ENCODE results near the gene HNMT. TPM values are rescaled to one million over a fixed set of nuclear protein-coding genes. Genes with fewer than 3 reads are reported as not detected.

HNMT gene
- total RNA-seq, 1 experiment from 2014 or later, result 4.1 TPM

DNA sequence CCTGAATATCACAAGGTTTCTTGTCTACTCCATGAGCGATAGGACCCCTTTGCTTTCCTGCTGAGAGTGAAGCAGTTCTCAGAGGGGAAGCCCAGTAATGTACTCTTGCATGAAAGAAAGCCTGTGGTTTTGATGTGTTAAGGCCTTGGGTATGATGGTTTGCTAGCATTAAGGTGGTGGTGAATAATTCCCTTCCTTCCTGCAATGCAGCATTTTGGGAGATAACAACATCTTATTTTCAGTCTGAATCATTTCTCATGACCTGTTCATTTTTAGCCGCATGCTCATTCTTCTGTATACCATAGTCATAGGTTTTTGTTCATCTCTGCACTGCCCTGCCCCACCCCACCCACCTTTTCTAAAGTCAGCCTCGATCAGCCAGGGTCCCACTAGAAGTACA, 66.2 kb downstream of the HNMT start:
- Histone ChIP-seq H3K4me3 (ENCODE audit: low read depth in 2 of 2, low read length in 2 of 2) (no peak overlapping the region), H3K27ac (ENCODE audit: low read length) (no peak overlapping the region), H3K9me3 (ENCODE audit: control insufficient read depth, insufficient read depth, low read depth, low read length) (no peaks in the 10 kb centered on the region), H3K27me3 (ENCODE audit: control insufficient read depth, insufficient read depth, low read length) (no peaks in the 10 kb centered on the region), H3K36me3 (ENCODE audit: control insufficient read depth, insufficient read depth, low read length) (no peaks in the 10 kb centered on the region), H3K4me1 (ENCODE audit: control insufficient read depth, insufficient read depth, low read length) (no peaks in the 10 kb centered on the region)
- ChIA-PET CTCF (no interaction called here), POLR2A (no interaction called here)
- TF ChIP-seq POLR2AphosphoS5 (IDR thresholded peaks at IDR 0.05; ENCODE audit: low read depth, low read length) (no peak), SIN3A (IDR thresholded peaks at IDR 0.05; ENCODE audit: borderline replicate concordance, insufficient read depth, low read depth, low read length) (no peak), TCF7L2 (IDR thresholded peaks at IDR 0.05; ENCODE audit: low read depth, low read length) (no peak)
- TF ChIP-seq, protein P1, sequence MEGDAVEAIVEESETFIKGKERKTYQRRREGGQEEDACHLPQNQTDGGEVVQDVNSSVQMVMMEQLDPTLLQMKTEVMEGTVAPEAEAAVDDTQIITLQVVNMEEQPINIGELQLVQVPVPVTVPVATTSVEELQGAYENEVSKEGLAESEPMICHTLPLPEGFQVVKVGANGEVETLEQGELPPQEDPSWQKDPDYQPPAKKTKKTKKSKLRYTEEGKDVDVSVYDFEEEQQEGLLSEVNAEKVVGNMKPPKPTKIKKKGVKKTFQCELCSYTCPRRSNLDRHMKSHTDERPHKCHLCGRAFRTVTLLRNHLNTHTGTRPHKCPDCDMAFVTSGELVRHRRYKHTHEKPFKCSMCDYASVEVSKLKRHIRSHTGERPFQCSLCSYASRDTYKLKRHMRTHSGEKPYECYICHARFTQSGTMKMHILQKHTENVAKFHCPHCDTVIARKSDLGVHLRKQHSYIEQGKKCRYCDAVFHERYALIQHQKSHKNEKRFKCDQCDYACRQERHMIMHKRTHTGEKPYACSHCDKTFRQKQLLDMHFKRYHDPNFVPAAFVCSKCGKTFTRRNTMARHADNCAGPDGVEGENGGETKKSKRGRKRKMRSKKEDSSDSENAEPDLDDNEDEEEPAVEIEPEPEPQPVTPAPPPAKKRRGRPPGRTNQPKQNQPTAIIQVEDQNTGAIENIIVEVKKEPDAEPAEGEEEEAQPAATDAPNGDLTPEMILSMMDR (IDR thresholded peaks at IDR 0.05), result no peak
- TF ChIP-seq, protein P2, sequence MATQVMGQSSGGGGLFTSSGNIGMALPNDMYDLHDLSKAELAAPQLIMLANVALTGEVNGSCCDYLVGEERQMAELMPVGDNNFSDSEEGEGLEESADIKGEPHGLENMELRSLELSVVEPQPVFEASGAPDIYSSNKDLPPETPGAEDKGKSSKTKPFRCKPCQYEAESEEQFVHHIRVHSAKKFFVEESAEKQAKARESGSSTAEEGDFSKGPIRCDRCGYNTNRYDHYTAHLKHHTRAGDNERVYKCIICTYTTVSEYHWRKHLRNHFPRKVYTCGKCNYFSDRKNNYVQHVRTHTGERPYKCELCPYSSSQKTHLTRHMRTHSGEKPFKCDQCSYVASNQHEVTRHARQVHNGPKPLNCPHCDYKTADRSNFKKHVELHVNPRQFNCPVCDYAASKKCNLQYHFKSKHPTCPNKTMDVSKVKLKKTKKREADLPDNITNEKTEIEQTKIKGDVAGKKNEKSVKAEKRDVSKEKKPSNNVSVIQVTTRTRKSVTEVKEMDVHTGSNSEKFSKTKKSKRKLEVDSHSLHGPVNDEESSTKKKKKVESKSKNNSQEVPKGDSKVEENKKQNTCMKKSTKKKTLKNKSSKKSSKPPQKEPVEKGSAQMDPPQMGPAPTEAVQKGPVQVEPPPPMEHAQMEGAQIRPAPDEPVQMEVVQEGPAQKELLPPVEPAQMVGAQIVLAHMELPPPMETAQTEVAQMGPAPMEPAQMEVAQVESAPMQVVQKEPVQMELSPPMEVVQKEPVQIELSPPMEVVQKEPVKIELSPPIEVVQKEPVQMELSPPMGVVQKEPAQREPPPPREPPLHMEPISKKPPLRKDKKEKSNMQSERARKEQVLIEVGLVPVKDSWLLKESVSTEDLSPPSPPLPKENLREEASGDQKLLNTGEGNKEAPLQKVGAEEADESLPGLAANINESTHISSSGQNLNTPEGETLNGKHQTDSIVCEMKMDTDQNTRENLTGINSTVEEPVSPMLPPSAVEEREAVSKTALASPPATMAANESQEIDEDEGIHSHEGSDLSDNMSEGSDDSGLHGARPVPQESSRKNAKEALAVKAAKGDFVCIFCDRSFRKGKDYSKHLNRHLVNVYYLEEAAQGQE (IDR thresholded peaks at IDR 0.05; ENCODE audit: insufficient read depth in 1 of 2, low read depth in 2 of 2, low read length in 1 of 2), result no peak
- DNase-seq (ENCODE audit: low read depth, low spot score), result no peak
- intact Hi-C loops (cut with micrococcal nuclease; ENCODE audit: unreplicated experiment) (no loop called here), in situ Hi-C loops (cut with HindIII; ENCODE audit: low pct_unique_long_range_greater_than_20kb, low sequenced_read_pairs) (no loop called here)
- BruUV-seq (replicated peaks), result no TSS peak
- no peak for ATAC-seq

DNA sequence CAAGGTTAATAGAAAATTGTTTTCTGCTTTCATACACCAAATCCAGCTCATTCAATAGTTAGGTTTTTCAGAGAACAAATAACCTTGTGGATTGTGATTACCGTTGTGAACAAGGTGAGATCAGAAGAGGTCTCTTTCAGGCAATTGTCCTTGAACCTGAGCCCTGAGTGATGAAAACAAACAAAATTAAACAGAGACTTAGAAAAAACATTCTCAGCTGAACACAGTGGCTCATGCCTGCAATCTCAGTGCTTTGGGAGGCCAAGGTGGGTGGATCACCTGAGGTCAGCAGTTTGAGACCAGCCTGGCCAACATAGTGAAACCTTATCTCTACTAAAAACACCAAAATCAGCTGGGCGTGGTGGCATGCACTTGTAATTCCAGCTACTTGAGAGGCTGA, 68.1 kb downstream of the HNMT start:
- ATAC-seq, result no peak
- CTCF ChIA-PET, result no interaction called here

More for the DNA sequence above, 68.1 kb downstream of the HNMT start:
- POLR2A ChIA-PET, result no interaction called here
- Histone ChIP-seq H3K4me1 (ENCODE audit: control insufficient read depth, insufficient read depth, low read length) (no peaks in the 10 kb centered on the region), H3K4me3 (ENCODE audit: low read depth in 2 of 2, low read length in 2 of 2) (no peak overlapping the region), H3K27ac (ENCODE audit: low read length) (no peak overlapping the region), H3K9me3 (ENCODE audit: control insufficient read depth, insufficient read depth, low read depth, low read length) (no peaks in the 10 kb centered on the region), H3K27me3 (ENCODE audit: control insufficient read depth, insufficient read depth, low read length) (no peaks in the 10 kb centered on the region), H3K36me3 (ENCODE audit: control insufficient read depth, insufficient read depth, low read length) (no peaks in the 10 kb centered on the region)
- in situ Hi-C loops (cut with HindIII; ENCODE audit: low pct_unique_long_range_greater_than_20kb, low sequenced_read_pairs), result no loop called here
- TF ChIP-seq, protein P1 (IDR thresholded peaks at IDR 0.05), result no peak
- TF ChIP-seq SIN3A (IDR thresholded peaks at IDR 0.05; ENCODE audit: borderline replicate concordance, insufficient read depth, low read depth, low read length) (no peak), POLR2AphosphoS5 (IDR thresholded peaks at IDR 0.05; ENCODE audit: low read depth, low read length) (no peak), TCF7L2 (IDR thresholded peaks at IDR 0.05; ENCODE audit: low read depth, low read length) (no peak)
- TF ChIP-seq, protein P2 (IDR thresholded peaks at IDR 0.05; ENCODE audit: insufficient read depth in 1 of 2, low read depth in 2 of 2, low read length in 1 of 2), result no peak
- no TSS peak for BruUV-seq (replicated peaks)
- DNase-seq (ENCODE audit: low read depth, low spot score), result no peak
- intact Hi-C loops (cut with micrococcal nuclease; ENCODE audit: unreplicated experiment), result no loop called here
